HEK293T (cell line): ENCODE measurements around the gene PTPN3.

Experiments
- ARNT ChIP-seq: fragments of 450-650 bp; IDR thresholded peaks from 2 replicates; pipeline ENCODE4 v1.6.1; 2017; ENCODE audit warnings: mild to moderate bottlenecking
- FOXA1 ChIP-seq: fragments of 450-650 bp; IDR thresholded peaks from 2 replicates; pipeline ENCODE4 v1.6.1; 2016; ENCODE audit warnings: mild to moderate bottlenecking
- FOXM1 ChIP-seq: fragments of 450-650 bp; IDR thresholded peaks from 2 replicates; pipeline ENCODE4 v1.6.1; 2017; ENCODE audit warnings: mild to moderate bottlenecking, borderline replicate concordance
- NFRKB ChIP-seq: fragments of 450-650 bp; IDR thresholded peaks from 2 replicates; pipeline ENCODE4 v1.6.1; 2016; ENCODE audit warnings: mild to moderate bottlenecking, moderate library complexity
- PKNOX1 ChIP-seq: fragments of 450-650 bp; IDR thresholded peaks from 2 replicates; pipeline ENCODE4 v1.6.1; 2016

GRCh38 chr9:109454041-109454440, 44.1 kb downstream of the PTPN3 start:
- TF ChIP-seq FOXA1 = no peak
- TF ChIP-seq ARNT = no peak
- no peak for TF ChIP-seq NFRKB
- no peak for TF ChIP-seq PKNOX1
- TF ChIP-seq FOXM1 = no peak
